Fibroblast of mammary gland (primary cell): ENCODE measurements around the gene WDR4.

Source experiments
- DNase-seq: peaks from one replicate; pipeline ENCODE4 v3.0.0-alpha.2; 2010; ENCODE audit warnings: low read depth
- H3K4me3 ChIP-seq: 2 replicates; pipeline ENCODE4 v1.5.1; 2011; ENCODE audit warnings: low read depth, mild to moderate bottlenecking, low read length, moderate library complexity; ENCODE audit not compliant: control insufficient read depth
- CTCF ChIP-seq: conservative IDR thresholded peaks from 2 replicates; pipeline ENCODE4 v1.5.1; 2011; ENCODE audit warnings: low read depth, low read length, inconsistent platforms; ENCODE audit not compliant: control insufficient read depth, insufficient read depth

Gene WDR4

GRCh38 chr21:42853621-42854020 lies 25.7 kb downstream of the WDR4 start:
- no peak overlapping the region for H3K4me3 ChIP-seq
- TF ChIP-seq CTCF: no peak
- no peak for DNase-seq

DNA sequence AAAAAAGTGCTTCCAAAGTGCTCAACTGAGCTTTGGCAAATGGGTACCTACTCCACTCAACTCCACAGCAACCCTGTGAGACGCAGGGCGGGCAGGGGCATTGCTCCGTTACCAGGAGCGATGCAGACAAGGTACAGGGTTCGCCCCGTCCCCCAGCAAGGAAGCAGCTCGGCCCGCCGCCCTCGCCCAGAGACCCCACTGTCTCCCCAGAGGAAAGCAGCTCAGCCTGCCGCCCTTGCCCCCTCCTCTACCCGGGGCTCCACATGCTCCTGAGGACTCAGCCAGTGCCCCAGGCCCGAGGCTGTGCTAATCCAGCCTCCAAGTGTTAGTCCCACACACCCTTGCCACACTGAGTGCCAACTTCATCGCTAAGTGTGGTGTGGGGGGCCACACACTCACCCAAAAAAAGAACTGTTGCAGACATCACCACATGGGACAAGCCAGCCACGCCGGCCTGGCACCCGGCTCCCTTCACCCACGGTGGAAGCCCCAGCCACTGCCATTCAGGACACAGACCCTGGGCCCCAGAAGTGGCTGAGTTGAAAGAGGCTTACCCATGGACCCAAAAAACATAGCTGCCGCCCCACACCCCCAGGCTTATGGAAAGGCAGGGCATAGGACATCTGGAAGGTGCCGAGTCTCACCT lies 26.3 kb downstream of the WDR4 start:
- H3K4me3 ChIP-seq: no peak overlapping the region
- no peak for DNase-seq
- no peak for TF ChIP-seq CTCF

DNA sequence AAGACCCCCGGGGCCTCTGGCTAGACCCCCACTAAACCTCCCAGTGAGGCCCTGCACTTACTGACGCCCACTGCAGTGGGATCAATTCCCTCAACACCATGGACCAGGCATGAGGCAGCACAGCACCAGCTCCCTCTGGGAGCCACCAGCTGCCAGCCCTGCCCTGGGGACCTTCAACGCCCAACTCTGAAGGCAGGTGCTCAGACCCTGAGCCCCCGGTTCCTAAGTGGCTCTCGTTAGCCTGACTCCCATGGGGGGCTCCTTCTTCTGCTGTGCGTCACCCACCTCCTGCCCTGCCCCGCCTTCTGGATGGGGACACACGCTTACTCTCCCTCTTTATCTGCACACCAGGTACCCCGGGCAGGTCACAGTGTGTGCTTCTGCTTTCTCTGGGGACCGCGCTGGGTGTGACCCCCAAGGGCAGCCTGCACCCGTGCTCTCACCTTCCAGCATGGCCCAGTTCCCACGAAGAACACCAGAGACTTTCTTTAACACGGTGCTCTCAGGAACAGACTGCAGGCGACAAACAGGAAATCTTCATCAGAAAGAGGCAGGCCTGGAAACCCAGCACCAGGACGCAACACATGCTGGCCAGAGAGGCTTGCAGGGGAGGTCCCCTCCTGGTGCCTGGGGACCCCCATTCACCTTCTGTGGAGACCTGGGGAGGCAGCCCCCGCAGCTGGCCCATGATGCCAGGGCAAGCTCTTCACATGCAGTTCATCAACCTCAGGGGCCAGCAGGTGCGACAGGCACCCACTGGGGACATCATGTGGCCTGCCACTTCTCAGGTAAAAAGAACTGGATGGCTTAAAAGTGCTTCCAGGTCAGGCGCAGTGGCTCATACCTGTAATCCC lies 27.3 kb downstream of the WDR4 start:
- H3K4me3 ChIP-seq: no peak overlapping the region
- TF ChIP-seq CTCF: no peak
- no peak for DNase-seq

GRCh38 chr21:42850866-42851391 lies 28.4 kb downstream of the WDR4 start:
- TF ChIP-seq CTCF: peak; percentile 33
- H3K4me3 ChIP-seq: no peak overlapping the region
- peak; percentile 14 for DNase-seq

GRCh38 chr21:42850463-42850862 lies 28.9 kb downstream of the WDR4 start:
- TF ChIP-seq CTCF: no peak
- DNase-seq: no peak
- no peak overlapping the region for H3K4me3 ChIP-seq

- no peak for TF ChIP-seq CTCF
- no peak for DNase-seq
- H3K4me3 ChIP-seq: no peak overlapping the region
Measured at GRCh38 chr21:42849759-42850412, 29.5 kb downstream of the WDR4 start.
